ENCODE results near the gene TERT. TPM values are rescaled to one million over a fixed set of nuclear protein-coding genes. Genes with fewer than 3 reads are reported as not detected.
A peak's percentile ranks its signal among the peaks of the same experiment; 100 is the strongest.

The TERT gene
- total and polyA plus RNA-seq, 12 donors: not detected

- 93% methylated on average over 26 of the region's 26 CpGs for WGBS, 2 donors
- TF ChIP-seq CTCF (IDR thresholded peaks at IDR 0.05): no peak
- Histone ChIP-seq H3K4me3 (no peak overlapping the region), H3K4me1 (peaks cover 0 to 25% (median 0%) of the 10 kb centered on the region in 9 donors), H3K27me3 (peaks cover 0 to 5% (median 0%) of the 10 kb centered on the region in 7 donors), H3K27ac (no peak overlapping the region), H3K9me3 (no peaks in the 10 kb centered on the region), H3K36me3 (peaks cover 0 to 62% (median 29%) of the 10 kb centered on the region in 9 donors)
- intact Hi-C loops (cut with DNase I): no loop called here
- ATAC-seq: no peak
- DNase-seq: no peak
These were observed 23.2 kb upstream of the TERT start for GRCh38 chr5:1317921-1318565.

GRCh38 chr5:1316588-1317340 lies 21.9 kb upstream of the TERT start:
- peaks cover 0 to 49% (median 23%) of the 10 kb centered on the region in 9 donors for H3K36me3 ChIP-seq
- H3K4me1 ChIP-seq: peaks cover 0 to 31% (median 0%) of the 10 kb centered on the region in 9 donors
- no peaks in the 10 kb centered on the region for H3K9me3 ChIP-seq
- no peak overlapping the region for H3K4me3 ChIP-seq
- WGBS, 2 donors: 66 to 72% methylated on average over 17 of the region's 17 CpGs
- DNase-seq (no peak), ATAC-seq (peak in 1 of 8 donors; percentile 11)
- intact Hi-C loops (cut with DNase I): no loop called here
- TF ChIP-seq CTCF (IDR thresholded peaks at IDR 0.05): no peak
- peak overlapping the region in 1 of 10 donors; percentile 32 for H3K27ac ChIP-seq
- H3K27me3 ChIP-seq: peaks cover 0 to 8% (median 0%) of the 10 kb centered on the region in 7 donors

GRCh38 chr5:1315709-1316587 lies 21.1 kb upstream of the TERT start:
- Histone ChIP-seq H3K36me3 (peaks cover 0 to 41% (median 15%) of the 10 kb centered on the region in 9 donors), H3K4me1 (peaks cover 0 to 31% (median 0%) of the 10 kb centered on the region in 9 donors), H3K4me3 (peak overlapping the region in 1 of 10 donors; percentile 26), H3K9me3 (peaks cover 0 to 3% (median 0%) of the 10 kb centered on the region in 11 donors), H3K27ac (peak overlapping the region in 1 of 10 donors; percentile 61), H3K27me3 (peaks cover 0 to 15% (median 0%) of the 10 kb centered on the region in 7 donors)
- no peak for DNase-seq
- peak in 3 of 8 donors; percentile 20 to 38 (median 33) for ATAC-seq
- intact Hi-C loops (cut with DNase I): no loop called here
- WGBS, 2 donors: 34 to 36% methylated on average over 33 of the region's 33 CpGs
- TF ChIP-seq CTCF (IDR thresholded peaks at IDR 0.05): no peak

All from heart right ventricle (tissue), 16 donors.